GM12878 (cell line): ENCODE data around the gene ORAI1. TPM values are rescaled to one million over a fixed set of nuclear protein-coding genes. Genes with fewer than 3 reads are reported as not detected.
A peak's percentile ranks its signal among the peaks of the same experiment; 100 is the strongest.

Source experiments
- ATAC-seq: fragments of 200-7000 bp; cut with Tn5 transposase; 3 replicates; pipeline ENCODE4 v1.9.1; 2020; ENCODE audit warnings: mild to moderate bottlenecking, moderate library complexity
- BruUV-seq: library from RNA; stranded (reverse); fragments of 400-500 nt; replicated peaks from 2 replicates; lab custom pipeline; 2021; lab: Mats Ljungman, UMichigan
- CTCF ChIA-PET: fragments of 300-600 bp; sonication (Branson Sonifier 250); formaldehyde crosslinking; extraction: SDS; loops from one replicate; lab custom pipeline; 2021; ENCODE audit warnings: inconsistent platforms; lab: Yijun Ruan, JAX
- POLR2A ChIA-PET: fragments of 350-600 bp; formaldehyde crosslinking; extraction: SDS; loops from one replicate; lab custom pipeline; 2021; ENCODE audit warnings: inconsistent platforms; lab: Charles Lee
- RAD21 ChIA-PET: fragments of 300-600 bp; sonication (Branson Sonifier 250); formaldehyde crosslinking; loops from one replicate; lab custom pipeline; 2023; ENCODE audit warnings: antibody characterized with exemption; ENCODE audit not compliant: unreplicated experiment; lab: Charles Lee
- SMC1A ChIA-PET: fragments of 300-600 bp; sonication (Branson Sonifier 250); formaldehyde crosslinking; loops from one replicate; lab custom pipeline; 2023; ENCODE audit not compliant: unreplicated experiment, uncharacterized antibody; lab: Charles Lee
- DNase-seq: peaks from one replicate; pipeline ENCODE4 v3.0.0-alpha.2; 2011; ENCODE audit warnings: low read depth, low spot score
- FAIRE-seq: peaks from 3 replicates; lab custom pipeline; 2011; peaks lifted over from hg19 to GRCh38; lab: Jason Lieb, UNC
- H2AFZ ChIP-seq: 2 replicates; pipeline ENCODE4 v1.6.0; 2011; ENCODE audit warnings: low read depth, low read length, control low read depth; ENCODE audit not compliant: control insufficient read depth
- H3K27ac ChIP-seq: 2 replicates; pipeline ENCODE4 v1.5.1; 2011; ENCODE audit warnings: control low read depth; ENCODE audit not compliant: control insufficient read depth, insufficient read depth
- H3K27me3 ChIP-seq, 2 experiments: replicated peaks in 1 of 2; 2 replicates each; pipeline versions ENCODE4 v1.6.0 to v1.6.1; 2011; ENCODE audit warnings: low read length in 1 of 2; ENCODE audit not compliant: control insufficient read depth in 2 of 2, insufficient read depth in 2 of 2
- H3K36me3 ChIP-seq, 2 experiments: 2 replicates each; pipeline ENCODE4 v1.5.1; 2011; ENCODE audit warnings: low read length in 1 of 2; ENCODE audit not compliant: control insufficient read depth in 2 of 2, insufficient read depth in 2 of 2
- H3K4me1 ChIP-seq: 2 replicates; pipeline ENCODE4 v1.6.1; 2011; ENCODE audit warnings: mild to moderate bottlenecking, low read length, moderate library complexity, mixed read lengths; ENCODE audit not compliant: control insufficient read depth, insufficient read depth
- H3K4me2 ChIP-seq: 2 replicates; pipeline ENCODE4 v1.6.0; 2011; ENCODE audit warnings: control low read depth; ENCODE audit not compliant: control insufficient read depth, insufficient read depth
- H3K4me3 ChIP-seq: fragments of 200-600 bp; sonication (generic); 2 replicates; pipeline ENCODE4 v1.5.1; 2016
- H3K79me2 ChIP-seq: 2 replicates; pipeline ENCODE4 v1.6.0; 2011; ENCODE audit warnings: low read length; ENCODE audit not compliant: control insufficient read depth, insufficient read depth
- H3K9ac ChIP-seq: 2 replicates; pipeline ENCODE4 v1.8.0; 2011; ENCODE audit warnings: low read length, control low read depth, mixed read lengths; ENCODE audit not compliant: control insufficient read depth, insufficient read depth
- H3K9me3 ChIP-seq: replicated peaks from 3 replicates; pipeline ENCODE4 v1.5.1; 2011; ENCODE audit warnings: mild to moderate bottlenecking, low read length; ENCODE audit not compliant: control insufficient read depth, insufficient read depth
- H4K20me1 ChIP-seq: 2 replicates; pipeline ENCODE4 v1.6.0; 2011; ENCODE audit not compliant: control insufficient read depth, insufficient read depth
- ATF2 ChIP-seq: IDR thresholded peaks from 2 replicates; pipeline ENCODE4 v1.6.1; 2012; ENCODE audit warnings: low read length, inconsistent platforms
- ATF7 ChIP-seq: fragments of 450-650 bp; IDR thresholded peaks from 2 replicates; pipeline ENCODE4 v1.6.1; 2016; ENCODE audit warnings: low read depth, mild to moderate bottlenecking
- CREB1 ChIP-seq: IDR thresholded peaks from 2 replicates; pipeline ENCODE4 v1.6.1; 2012; ENCODE audit warnings: low read depth, mild to moderate bottlenecking, inconsistent platforms
- CREM ChIP-seq: IDR thresholded peaks from 2 replicates; pipeline ENCODE4 v1.6.1; 2014; ENCODE audit warnings: antibody characterized with exemption, low read depth
- E4F1 ChIP-seq: fragments of 450-650 bp; IDR thresholded peaks from 2 replicates; pipeline ENCODE4 v1.6.1; 2018; ENCODE audit warnings: borderline replicate concordance, mild to moderate bottlenecking; ENCODE audit not compliant: partially characterized antibody
- GABPA ChIP-seq: IDR thresholded peaks from 2 replicates; pipeline ENCODE4 v1.6.1; 2014; ENCODE audit warnings: antibody characterized with exemption, low read depth, mild to moderate bottlenecking, inconsistent platforms
- IRF3 ChIP-seq: fragments of 450-650 bp; IDR thresholded peaks from 2 replicates; pipeline ENCODE4 v1.6.1; 2014; ENCODE audit warnings: mild to moderate bottlenecking
- KAT2A ChIP-seq: conservative IDR thresholded peaks from 2 replicates; pipeline ENCODE4 v1.6.1; 2011; ENCODE audit warnings: low read depth, low read length; ENCODE audit not compliant: control insufficient read depth
- MTA3 ChIP-seq: IDR thresholded peaks from 2 replicates; pipeline ENCODE4 v1.6.1; 2012; ENCODE audit warnings: low read length, inconsistent platforms, borderline replicate concordance
- PRDM15 ChIP-seq: fragments of 450-650 bp; formaldehyde crosslinking; IDR thresholded peaks from 2 replicates; pipeline ENCODE4 v1.4.0; 2020; ENCODE audit warnings: mild to moderate bottlenecking, moderate library complexity
- RBBP5 ChIP-seq: fragments of 200-600 bp; sonication (generic); conservative IDR thresholded peaks from 2 replicates; pipeline ENCODE4 v1.6.1; 2016
- SRF ChIP-seq, 2 experiments: IDR thresholded peaks; 2 replicates each; pipeline ENCODE4 v1.6.1; 2011; ENCODE audit warnings: low read depth in 2 of 2, low read length in 2 of 2, mild to moderate bottlenecking in 1 of 2, moderate library complexity in 1 of 2
- TAF1 ChIP-seq: IDR thresholded peaks from 2 replicates; pipeline ENCODE4 v1.6.1; 2011; ENCODE audit warnings: mild to moderate bottlenecking, low read depth, low read length, borderline replicate concordance
- WGBS: methylation state at CpG from one replicate; pipeline ENCODE4 v1.1.6; 2016; ENCODE audit warnings: low lambda C conversion rate; ENCODE audit not compliant: insufficient replicate concordance, insufficient coverage; ENCODE audit errors: missing lambda C conversion rate; 5-methylcytosine and 5-hydroxymethylcytosine counted together
- in situ Hi-C: fragments of 300-500 bp; cut with MboI; formaldehyde crosslinking; loops from 9 replicates; pipeline ENCODE4 v1.14.3; 2018; ENCODE audit warnings: mixed read lengths
- intact Hi-C: fragments of 100-400 bp; cut with micrococcal nuclease; formaldehyde crosslinking; loops from one replicate; pipeline ENCODE4 v1.14.2; 2022; ENCODE audit not compliant: unreplicated experiment
- polyA plus RNA-seq, 11 experiments: library from polyadenylated mRNA; depleted of rRNA in 4 of 11; unstranded in 6 of 11; stranded (reverse) in 5 of 11; fragments of >200 nt; fragmentation: Nextera tagmentation in 4 of 11; fragmentation: Illumina TruSeq in 1 of 11; extraction: Ambion mirVana in 4 of 11; extraction: Trizol in 1 of 11; gene quantifications; 1 replicate in 1 of 11; 2 replicates in 10 of 11; pipeline versions ENCODE4 v1.2.1 to v1.2.3, GENCODE V29; 2011 to 2016; ENCODE audit warnings: inconsistent platforms in 2 of 11, missing spikeins in 2 of 11, low read depth in 1 of 11
- total RNA-seq, 4 experiments: library from RNA; depleted of rRNA in 3 of 4; stranded (reverse); fragments of >200 nt in 3 of 4; fragmentation: Illumina TruSeq in 1 of 4; extraction: Trizol in 1 of 4; gene quantifications; 2 replicates each; pipeline versions ENCODE4 v1.2.1 to v1.2.3, GENCODE V29; 2013 to 2021

ORAI1 gene
- total and polyA plus RNA-seq, 10 of the 15 experiments (the other 5 are each of a cell fraction or from before 2014, with no cell fraction given): 5.5 to 33.1 (median 11.8) TPM

- Histone ChIP-seq H3K27me3 (no peaks in the 10 kb centered on the region), H3K4me1 (peaks cover 19% of the 10 kb centered on the region), H4K20me1 (no peaks in the 10 kb centered on the region), H2AFZ (peak overlapping the region; percentile 72), H3K27ac (peak overlapping the region; percentile 38; the same call in 1 of the 2 replicates), H3K9me3 (no peaks in the 10 kb centered on the region), H3K79me2 (peaks cover 14% of the 10 kb centered on the region), H3K36me3 (no peaks in the 10 kb centered on the region), H3K4me3 (peak overlapping the region; percentile 77), H3K9ac (peak overlapping the region; percentile 74), H3K4me2 (peak overlapping the region; percentile 92)
- DNase-seq: no peak
- ATAC-seq: peak; percentile 12
- ChIA-PET POLR2A (interaction anchor here (0.7 to 8.1 kb wide), 10 partner anchors 9 to 83 kb away, joined by 3 to 87 read pairs (median 6); partner anchors contain the start of gene ORAI1), CTCF (interaction anchor here (0.6 to 5.1 kb wide), 18 partner anchors 9 to 90 kb away, joined by 3 to 40 read pairs (median 4); partner anchors contain the start of gene MORN3), SMC1A (interaction anchor here (0.8 to 7.3 kb wide), 11 partner anchors 18 to 104 kb away, joined by 3 to 48 read pairs (median 3); partner anchors contain the start of genes MORN3 and ORAI1), RAD21 (interaction anchor here (0.6 to 5.8 kb wide), 11 partner anchors 12 to 96 kb away, joined by 3 to 51 read pairs (median 13); partner anchors contain the start of gene ORAI1)
- 58% methylated on average over 65 of the region's 77 CpGs for WGBS
- in situ Hi-C loops: no loop called here
- no peak for FAIRE-seq
- no TSS peak for BruUV-seq
- intact Hi-C loops: no loop called here
- TF ChIP-seq PRDM15 (no peak), ATF7 (no peak), RBBP5 (no peak), E4F1 (no peak), ATF2 (no peak), GABPA (no peak), CREM (no peak), KAT2A (no peak), IRF3 (no peak), CREB1 (no peak), MTA3 (no peak), TAF1 (no peak), SRF (IDR thresholded peaks at IDR 0.05; ENCODE audit: low read depth in 2 of 2, low read length in 2 of 2) (no peak)
Measured at GRCh38 chr12:121578230-121579189, 47.8 kb upstream of the ORAI1 start.
